ENCODE measurements around the gene WDR12. TPM values are rescaled to one million over a fixed set of nuclear protein-coding genes. Genes with fewer than 3 reads are reported as not detected.

Gene WDR12
- total and polyA plus RNA-seq, 2 of the 4 experiments (the other 2 are of a cell fraction): 8.6 to 17.0 TPM

- in situ Hi-C loops (cut with MboI; ENCODE audit: low sequenced_read_pairs) (no loop called here), dilution Hi-C loops (cut with HindIII; ENCODE audit: low sequenced_read_pairs, unreplicated experiment) (no loop called here), intact Hi-C loops (cut with micrococcal nuclease) (no loop called here)
- no peak for ATAC-seq (ENCODE audit: low read depth)
- WGBS, 2 experiments (ENCODE audit: extremely low coverage in 2 of 2, insufficient read length in 1 of 2): 75% methylated on average over 3 of the region's 11 CpGs; no CpG with 5 or more reads in 1 of the 2 experiments
- H2AK9ac ChIP-seq (replicated peaks; ENCODE audit: low read depth, low read length, poor library complexity): no peak overlapping the region
- no peak overlapping the region for H2BK15ac ChIP-seq (ENCODE audit: low read depth, low read length)
- no peak overlapping the region for H2BK120ac ChIP-seq (ENCODE audit: low read depth, low read length)
- H4K8ac ChIP-seq (ENCODE audit: low read depth in 2 of 2, low read length in 2 of 2): no peak overlapping the region
- H3K4me2 ChIP-seq (ENCODE audit: low read depth, low read length): no peak overlapping the region
- no peaks in the 10 kb centered on the region for H3K27me3 ChIP-seq (ENCODE audit: control insufficient read depth, insufficient read depth, low read length)
- no peak overlapping the region for H3K18ac ChIP-seq (ENCODE audit: low read depth, low read length)
- H4K91ac ChIP-seq (ENCODE audit: insufficient read depth, low read depth, low read length): no peak overlapping the region
- H3K36me3 ChIP-seq (ENCODE audit: control insufficient read depth, insufficient read depth, low read length): 0 out of 2 replicates have a peak, but pooled peaks cover 1% of the 10 kb centered on the region
- ChIA-PET POLR2A (ENCODE audit: unreplicated experiment) (no interaction called here), CTCF (no interaction called here)
- no peak overlapping the region for H3K23ac ChIP-seq (ENCODE audit: low read depth, low read length)
- H3K79me1 ChIP-seq (ENCODE audit: low read depth in 1 of 2, low read length in 2 of 2): no peaks in the 10 kb centered on the region
- no peak overlapping the region for H3K4me3 ChIP-seq (ENCODE audit: insufficient read depth, low read depth, low read length)
- H3K27ac ChIP-seq (ENCODE audit: insufficient read depth, low read length): no peak overlapping the region
- H3K9me1 ChIP-seq (ENCODE audit: insufficient read depth, low read length): no peaks in the 10 kb centered on the region
- H2AK5ac ChIP-seq (ENCODE audit: low read depth, low read length): no peak overlapping the region
- no peaks in the 10 kb centered on the region for H3K4me1 ChIP-seq (ENCODE audit: control insufficient read depth, insufficient read depth, low read length)
- no peak overlapping the region for H3K4ac ChIP-seq (ENCODE audit: low read depth, low read length)
- H3K56ac ChIP-seq (ENCODE audit: extremely low read depth, insufficient read depth, low read length): no peak overlapping the region
- peaks cover 8% of the 10 kb centered on the region for H3K9me3 ChIP-seq (ENCODE audit: control insufficient read depth, insufficient read depth, low read length)
- no peak overlapping the region for H3K9ac ChIP-seq (ENCODE audit: low read depth, low read length)
- H3K14ac ChIP-seq (replicated peaks; ENCODE audit: low read depth, low read length): no peak overlapping the region
- H4K5ac ChIP-seq (ENCODE audit: low read depth, low read length): no peak overlapping the region
- no peak overlapping the region for H2AFZ ChIP-seq (replicated peaks; ENCODE audit: low read length, poor library complexity)
- TF ChIP-seq CEBPB (IDR thresholded peaks at IDR 0.05; ENCODE audit: low read depth, low read length) (no peak), ELK1 (IDR thresholded peaks at IDR 0.05; ENCODE audit: borderline replicate concordance, low read depth, low read length) (no peak), MAZ (IDR thresholded peaks at IDR 0.05; ENCODE audit: borderline replicate concordance, low read depth, low read length) (no peak), MAFK (IDR thresholded peaks at IDR 0.05; ENCODE audit: low read depth, low read length) (no peak), CTCF (conservative IDR thresholded peaks at IDR 0.05; ENCODE audit: low read depth, low read length) (no peak), SMC3 (IDR thresholded peaks at IDR 0.05; ENCODE audit: low read depth, low read length) (no peak), NFE2L2 (IDR thresholded peaks at IDR 0.05; ENCODE audit: low read depth, low read length) (no peak), RFX5 (IDR thresholded peaks at IDR 0.05; ENCODE audit: low read depth, low read length) (no peak), RAD21 (IDR thresholded peaks at IDR 0.05; ENCODE audit: low read length) (no peak), BHLHE40 (IDR thresholded peaks at IDR 0.05; ENCODE audit: low read depth, low read length) (no peak), MXI1 (IDR thresholded peaks at IDR 0.05; ENCODE audit: borderline replicate concordance, low read depth, low read length) (no peak), POLR2A (IDR thresholded peaks at IDR 0.05; ENCODE audit: low read depth, low read length) (no peak), CHD1 (IDR thresholded peaks at IDR 0.05; ENCODE audit: low read depth, low read length) (no peak), USF2 (IDR thresholded peaks at IDR 0.05; ENCODE audit: low read depth, low read length) (no peak), FOS (IDR thresholded peaks at IDR 0.05; ENCODE audit: low read depth, low read length) (no peak), RCOR1 (IDR thresholded peaks at IDR 0.05; ENCODE audit: insufficient replicate concordance, low read length) (no peak)
- no peaks in the 10 kb centered on the region for H4K20me1 ChIP-seq (ENCODE audit: insufficient read depth, low read length)
- H2BK5ac ChIP-seq (ENCODE audit: low read depth, low read length, poor library complexity, severe bottlenecking): no peak overlapping the region
- no peak for DNase-seq
- no TSS peak for BruUV-seq (replicated peaks)
- H2BK20ac ChIP-seq (ENCODE audit: low read depth, low read length): no peak overlapping the region
These were observed 70.2 kb downstream of the WDR12 start for GRCh38 chr2:202841090-202841867.
